HEK293 (cell line): ENCODE results near the gene ARFIP2.

Experiments
- CTCF ChIA-PET: fragments of 350-600 bp; formaldehyde crosslinking; extraction: SDS; loops from one replicate; lab custom pipeline; 2021; ENCODE audit warnings: antibody characterized with exemption; lab: Yijun Ruan, JAX
- POLR2A ChIA-PET: fragments of 300-600 bp; formaldehyde crosslinking; extraction: SDS; loops from one replicate; lab custom pipeline; 2020; ENCODE audit warnings: antibody characterized with exemption, inconsistent platforms; lab: Yijun Ruan, JAX
- H3K27ac ChIP-seq: fragments of 200-500 bp; sonication (Bioruptor generic); 2 replicates; pipeline ENCODE4 v1.5.1; 2014; ENCODE audit warnings: low read depth, low read length, control low read depth, inconsistent platforms; ENCODE audit errors: extremely low read depth
- H3K36me3 ChIP-seq, 2 experiments: fragments of 200-500 bp in 1 of 2; sonication (Bioruptor generic) in 1 of 2; 1 replicate in 1 of 2; 2 replicates in 1 of 2; pipeline ENCODE4 v1.5.1; 2014 to 2017; ENCODE audit warnings: inconsistent platforms in 2 of 2, low read length in 2 of 2; ENCODE audit not compliant: control insufficient read depth in 2 of 2, insufficient read depth in 1 of 2
- H3K4me1 ChIP-seq: fragments of 200-500 bp; sonication (Bioruptor generic); 2 replicates; pipeline ENCODE4 v1.5.1; 2014; ENCODE audit warnings: mild to moderate bottlenecking, low read length, inconsistent platforms; ENCODE audit not compliant: control insufficient read depth, insufficient read depth
- H3K4me3 ChIP-seq: 2 replicates; pipeline ENCODE4 v1.5.1; 2011; ENCODE audit warnings: low read depth, mild to moderate bottlenecking, control low read depth, low read length, moderate library complexity
- H3K9me3 ChIP-seq: fragments of 200-500 bp; sonication (Bioruptor generic); 2 replicates; pipeline ENCODE4 v1.5.1; 2014; ENCODE audit warnings: low read depth, low read length, inconsistent platforms; ENCODE audit not compliant: control insufficient read depth, insufficient read depth
- BCL11B ChIP-seq: fragments of 450-650 bp; formaldehyde crosslinking; IDR thresholded peaks from 2 replicates; pipeline ENCODE4 v1.5.1; 2016; ENCODE audit warnings: low read depth, missing biosample characterization, missing genetic modification characterization
- HOXA7 ChIP-seq: sonication (generic); formaldehyde crosslinking; IDR thresholded peaks from 2 replicates; pipeline ENCODE4 v1.8.1; 2022; ENCODE audit warnings: missing genetic modification reagents, borderline replicate concordance
- SALL2 ChIP-seq: fragments of 450-650 bp; formaldehyde crosslinking; IDR thresholded peaks from 2 replicates; pipeline ENCODE4 v1.5.0; 2017; ENCODE audit warnings: missing biosample characterization, mild to moderate bottlenecking, missing genetic modification characterization, borderline replicate concordance
- ZFP37 ChIP-seq: fragments of 450-650 bp; formaldehyde crosslinking; IDR thresholded peaks from 2 replicates; pipeline ENCODE4 v1.5.1; 2016; ENCODE audit warnings: missing biosample characterization, missing genetic modification characterization
- ZNF132 ChIP-seq: fragments of 450-650 bp; formaldehyde crosslinking; IDR thresholded peaks from 2 replicates; pipeline ENCODE4 v1.5.1; 2017; ENCODE audit warnings: missing biosample characterization, missing genetic modification characterization, borderline replicate concordance
- ZNF140 ChIP-seq: fragments of 450-650 bp; formaldehyde crosslinking; IDR thresholded peaks from 2 replicates; pipeline ENCODE4 v1.5.1; 2016; ENCODE audit warnings: missing biosample characterization, missing genetic modification characterization
- ZNF169 ChIP-seq: fragments of 450-650 bp; formaldehyde crosslinking; IDR thresholded peaks from 2 replicates; pipeline ENCODE4 v1.5.1; 2016; ENCODE audit warnings: missing biosample characterization, missing genetic modification characterization
- ZNF221 ChIP-seq: fragments of 450-650 bp; formaldehyde crosslinking; IDR thresholded peaks from 2 replicates; pipeline ENCODE4 v1.5.1; 2017; ENCODE audit warnings: missing biosample characterization, missing genetic modification characterization, borderline replicate concordance
- ZNF24 ChIP-seq: fragments of 450-650 bp; formaldehyde crosslinking; IDR thresholded peaks from 2 replicates; pipeline ENCODE4 v1.5.1; 2016; ENCODE audit warnings: missing biosample characterization, missing genetic modification characterization
- ZNF394 ChIP-seq: fragments of 450-650 bp; formaldehyde crosslinking; IDR thresholded peaks from 2 replicates; pipeline ENCODE4 v1.5.1; 2016; ENCODE audit warnings: missing biosample characterization, missing genetic modification characterization, mild to moderate bottlenecking, moderate library complexity, borderline replicate concordance
- ZNF426 ChIP-seq: fragments of 450-650 bp; formaldehyde crosslinking; IDR thresholded peaks from 2 replicates; pipeline ENCODE4 v1.5.1; 2017; ENCODE audit warnings: missing biosample characterization, missing genetic modification characterization, mild to moderate bottlenecking, inconsistent platforms, moderate library complexity
- ZNF501 ChIP-seq: fragments of 450-650 bp; formaldehyde crosslinking; IDR thresholded peaks from 2 replicates; pipeline ENCODE4 v1.5.1; 2016; ENCODE audit warnings: missing biosample characterization, missing genetic modification characterization
- ZNF521 ChIP-seq: fragments of 450-650 bp; formaldehyde crosslinking; IDR thresholded peaks from 2 replicates; pipeline ENCODE4 v1.5.1; 2017; ENCODE audit warnings: missing biosample characterization, mild to moderate bottlenecking, missing genetic modification characterization
- ZNF654 ChIP-seq: fragments of 450-650 bp; formaldehyde crosslinking; IDR thresholded peaks from 2 replicates; pipeline ENCODE4 v1.5.1; 2016; ENCODE audit warnings: low read depth, missing biosample characterization, missing genetic modification characterization
- ZNF660 ChIP-seq: fragments of 450-650 bp; IDR thresholded peaks from 2 replicates; pipeline ENCODE4 v1.5.1; 2018; ENCODE audit warnings: missing biosample characterization, mild to moderate bottlenecking, missing genetic modification characterization
- ZNF843 ChIP-seq: fragments of 450-650 bp; formaldehyde crosslinking; IDR thresholded peaks from 2 replicates; pipeline ENCODE4 v1.5.1; 2016; ENCODE audit warnings: missing biosample characterization, missing genetic modification characterization
- ZSCAN16 ChIP-seq: fragments of 450-650 bp; formaldehyde crosslinking; IDR thresholded peaks from 2 replicates; pipeline ENCODE4 v1.5.1; 2016; ENCODE audit warnings: missing biosample characterization, missing genetic modification characterization
- ZSCAN30 ChIP-seq: fragments of 450-650 bp; IDR thresholded peaks from 2 replicates; pipeline ENCODE4 v1.5.1; 2018; ENCODE audit warnings: missing biosample characterization, mild to moderate bottlenecking, missing genetic modification characterization, moderate library complexity
- TF ChIP-seq, protein P1 (sequence below): fragments of 450-650 bp; formaldehyde crosslinking; IDR thresholded peaks from 2 replicates; pipeline ENCODE4 v1.5.1; 2017; ENCODE audit warnings: missing biosample characterization, missing genetic modification characterization
- TF ChIP-seq, protein P2 (sequence below): fragments of 450-650 bp; formaldehyde crosslinking; IDR thresholded peaks from 2 replicates; pipeline ENCODE4 v1.5.1; 2016; ENCODE audit warnings: missing biosample characterization, missing genetic modification characterization
- TF ChIP-seq, protein P3 (sequence below): fragments of 450-650 bp; formaldehyde crosslinking; IDR thresholded peaks from 2 replicates; pipeline ENCODE4 v1.5.1; 2016; ENCODE audit warnings: missing biosample characterization, missing genetic modification characterization

The ARFIP2 gene

GRCh38 chr11:6457581-6458320, 23.4 kb downstream of the ARFIP2 start:
- CTCF ChIA-PET = interaction anchor here (3.3 kb wide), 1 partner anchor 13 kb away, joined by 23 read pairs; no protein-coding TSS in a partner anchor
- Histone ChIP-seq H3K4me3 (no peak overlapping the region), H3K27ac (no peak overlapping the region), H3K4me1 (no peaks in the 10 kb centered on the region), H3K9me3 (no peaks in the 10 kb centered on the region), H3K36me3 (peaks cover 6 to 82% of the 10 kb centered on the region in 2 experiments; a peak in 1 of 3 replicates)
- TF ChIP-seq, protein P1, sequence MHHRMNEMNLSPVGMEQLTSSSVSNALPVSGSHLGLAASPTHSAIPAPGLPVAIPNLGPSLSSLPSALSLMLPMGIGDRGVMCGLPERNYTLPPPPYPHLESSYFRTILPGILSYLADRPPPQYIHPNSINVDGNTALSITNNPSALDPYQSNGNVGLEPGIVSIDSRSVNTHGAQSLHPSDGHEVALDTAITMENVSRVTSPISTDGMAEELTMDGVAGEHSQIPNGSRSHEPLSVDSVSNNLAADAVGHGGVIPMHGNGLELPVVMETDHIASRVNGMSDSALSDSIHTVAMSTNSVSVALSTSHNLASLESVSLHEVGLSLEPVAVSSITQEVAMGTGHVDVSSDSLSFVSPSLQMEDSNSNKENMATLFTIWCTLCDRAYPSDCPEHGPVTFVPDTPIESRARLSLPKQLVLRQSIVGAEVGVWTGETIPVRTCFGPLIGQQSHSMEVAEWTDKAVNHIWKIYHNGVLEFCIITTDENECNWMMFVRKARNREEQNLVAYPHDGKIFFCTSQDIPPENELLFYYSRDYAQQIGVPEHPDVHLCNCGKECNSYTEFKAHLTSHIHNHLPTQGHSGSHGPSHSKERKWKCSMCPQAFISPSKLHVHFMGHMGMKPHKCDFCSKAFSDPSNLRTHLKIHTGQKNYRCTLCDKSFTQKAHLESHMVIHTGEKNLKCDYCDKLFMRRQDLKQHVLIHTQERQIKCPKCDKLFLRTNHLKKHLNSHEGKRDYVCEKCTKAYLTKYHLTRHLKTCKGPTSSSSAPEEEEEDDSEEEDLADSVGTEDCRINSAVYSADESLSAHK (tag by site-specific recombination) = no peak
- TF ChIP-seq ZNF24 (tag by site-specific recombination) = no peak
- no peak for TF ChIP-seq ZNF654 (tag by site-specific recombination)
- TF ChIP-seq ZSCAN16 (tag by site-specific recombination) = no peak
- no peak for TF ChIP-seq ZNF501 (tag by site-specific recombination)
- no peak for TF ChIP-seq ZNF660
- no peak for TF ChIP-seq ZNF140
- TF ChIP-seq, protein P2, sequence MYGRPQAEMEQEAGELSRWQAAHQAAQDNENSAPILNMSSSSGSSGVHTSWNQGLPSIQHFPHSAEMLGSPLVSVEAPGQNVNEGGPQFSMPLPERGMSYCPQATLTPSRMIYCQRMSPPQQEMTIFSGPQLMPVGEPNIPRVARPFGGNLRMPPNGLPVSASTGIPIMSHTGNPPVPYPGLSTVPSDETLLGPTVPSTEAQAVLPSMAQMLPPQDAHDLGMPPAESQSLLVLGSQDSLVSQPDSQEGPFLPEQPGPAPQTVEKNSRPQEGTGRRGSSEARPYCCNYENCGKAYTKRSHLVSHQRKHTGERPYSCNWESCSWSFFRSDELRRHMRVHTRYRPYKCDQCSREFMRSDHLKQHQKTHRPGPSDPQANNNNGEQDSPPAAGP (tag by site-specific recombination) = no peak
- TF ChIP-seq, protein P3, sequence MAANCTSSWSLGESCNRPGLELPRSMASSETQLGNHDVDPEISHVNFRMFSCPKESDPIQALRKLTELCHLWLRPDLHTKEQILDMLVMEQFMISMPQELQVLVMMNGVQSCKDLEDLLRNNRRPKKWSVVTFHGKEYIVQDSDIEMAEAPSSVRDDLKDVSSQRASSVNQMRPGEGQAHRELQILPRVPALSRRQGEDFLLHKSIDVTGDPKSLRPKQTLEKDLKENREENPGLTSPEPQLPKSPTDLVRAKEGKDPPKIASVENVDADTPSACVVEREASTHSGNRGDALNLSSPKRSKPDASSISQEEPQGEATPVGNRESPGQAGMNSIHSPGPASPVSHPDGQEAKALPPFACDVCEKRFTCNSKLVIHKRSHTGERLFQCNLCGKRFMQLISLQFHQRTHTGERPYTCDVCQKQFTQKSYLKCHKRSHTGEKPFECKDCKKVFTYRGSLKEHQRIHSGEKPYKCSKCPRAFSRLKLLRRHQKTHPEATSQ (tag by site-specific recombination) = no peak
- TF ChIP-seq ZNF221 (tag by site-specific recombination) = no peak
- POLR2A ChIA-PET = no interaction called here

DNA sequence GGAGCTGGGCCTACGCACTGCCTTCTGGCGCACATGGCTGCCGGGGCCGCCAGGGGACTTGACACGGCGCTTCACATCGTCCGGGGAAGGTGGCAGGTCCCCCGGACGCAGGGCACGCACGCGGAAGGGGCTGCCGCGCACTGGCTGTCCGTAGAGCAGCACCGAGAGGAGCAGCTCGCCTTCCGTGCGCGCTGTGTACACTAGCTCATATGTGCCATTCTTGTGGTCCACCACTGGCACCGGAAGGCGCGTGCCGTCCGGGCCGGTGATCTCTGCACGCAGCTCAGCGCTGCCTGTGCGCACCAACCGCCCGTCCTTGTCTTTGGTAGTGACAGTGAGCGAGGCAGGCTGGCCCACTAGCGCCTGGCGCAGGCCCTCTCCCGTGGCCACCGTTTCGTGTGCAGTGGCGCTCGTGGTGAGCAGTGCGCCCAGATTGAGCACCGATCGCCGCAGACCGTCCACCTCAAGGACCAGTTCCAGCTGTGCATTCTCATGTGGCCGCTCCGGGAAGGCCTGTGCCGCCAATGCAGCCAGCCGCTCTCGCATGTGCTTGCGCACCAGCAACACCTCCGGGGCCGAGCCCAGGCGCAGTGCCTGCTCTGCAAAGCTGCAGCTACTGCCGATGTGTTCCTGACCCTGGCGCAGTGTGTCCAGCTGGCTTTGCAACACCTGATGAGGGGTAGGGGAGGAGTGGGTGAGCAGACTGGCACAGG, 24.6 kb downstream of the ARFIP2 start:
- Histone ChIP-seq H3K27ac (no peak overlapping the region), H3K4me3 (no peak overlapping the region), H3K4me1 (no peaks in the 10 kb centered on the region)
- POLR2A ChIA-PET = interaction anchor here (1.2 kb wide), 1 partner anchor 13 kb away, joined by 7 read pairs; no protein-coding TSS in a partner anchor
- no peak for TF ChIP-seq ZFP37 (tag by site-specific recombination)
- no peak for TF ChIP-seq ZNF169
- no peak for TF ChIP-seq ZNF132 (tag by site-specific recombination)
- TF ChIP-seq ZNF843 = no peak
- TF ChIP-seq SALL2 (tag by site-specific recombination) = no peak
- TF ChIP-seq ZSCAN30 (tag by site-specific recombination) = no peak
- no peak for TF ChIP-seq ZNF521
- no peak for TF ChIP-seq BCL11B (tag by site-specific recombination)
- no peak for TF ChIP-seq HOXA7
- no peak for TF ChIP-seq ZNF426 (tag by site-specific recombination)
- TF ChIP-seq ZNF394 (tag by site-specific recombination) = no peak
- TF ChIP-seq, all 188 proteins: peak for 0
- Histone ChIP-seq H3K36me3 (peaks cover 6 to 90% of the 10 kb centered on the region in 2 experiments; a peak in 1 of 3 replicates), H3K9me3 (no peaks in the 10 kb centered on the region)
- CTCF ChIA-PET = interaction anchor here (0.5 to 3.3 kb wide), 3 partner anchors 12 to 182 kb away, joined by 3 to 23 read pairs (median 8); no protein-coding TSS in a partner anchor
